Measurements from ENCODE around the gene MAP1S.

DNA sequence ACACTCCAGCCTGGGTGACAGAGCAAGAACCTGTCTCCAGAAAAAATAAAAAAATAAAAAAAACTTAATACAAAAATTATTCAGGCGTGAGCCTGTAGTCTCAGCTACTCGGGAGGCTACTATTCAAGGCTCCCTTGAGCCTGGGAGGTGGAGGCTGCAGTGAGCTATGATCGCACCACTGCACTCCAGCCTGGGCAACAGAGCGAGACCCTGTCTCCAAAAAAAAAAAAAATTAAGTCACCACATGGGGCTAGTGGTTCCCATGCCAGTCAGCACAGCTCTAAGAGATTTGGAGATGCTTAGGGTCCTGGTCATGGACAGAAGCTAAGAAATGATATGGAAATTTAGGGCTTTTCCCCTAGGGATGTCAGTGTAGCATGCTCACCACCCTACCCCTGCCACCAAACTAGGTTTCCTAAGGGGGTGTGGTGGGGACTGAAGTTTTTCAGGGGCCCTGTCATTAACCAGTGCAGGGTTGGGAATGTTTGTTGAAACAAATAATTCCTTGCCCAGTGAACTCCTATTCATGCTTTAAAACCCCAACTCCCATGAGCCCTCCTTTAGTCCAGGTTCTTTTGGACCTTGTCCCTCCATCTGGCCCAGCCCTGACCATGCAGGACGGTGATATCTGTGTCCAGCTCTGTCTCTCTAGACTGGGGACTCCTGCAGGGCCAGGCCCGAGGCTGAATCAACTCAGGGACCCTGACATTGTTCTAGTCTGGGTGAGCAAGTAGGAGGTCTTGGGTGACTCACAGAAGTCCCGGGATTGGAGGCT, 33.8 kb downstream of the MAP1S start:
- TF ChIP-seq, protein P1, sequence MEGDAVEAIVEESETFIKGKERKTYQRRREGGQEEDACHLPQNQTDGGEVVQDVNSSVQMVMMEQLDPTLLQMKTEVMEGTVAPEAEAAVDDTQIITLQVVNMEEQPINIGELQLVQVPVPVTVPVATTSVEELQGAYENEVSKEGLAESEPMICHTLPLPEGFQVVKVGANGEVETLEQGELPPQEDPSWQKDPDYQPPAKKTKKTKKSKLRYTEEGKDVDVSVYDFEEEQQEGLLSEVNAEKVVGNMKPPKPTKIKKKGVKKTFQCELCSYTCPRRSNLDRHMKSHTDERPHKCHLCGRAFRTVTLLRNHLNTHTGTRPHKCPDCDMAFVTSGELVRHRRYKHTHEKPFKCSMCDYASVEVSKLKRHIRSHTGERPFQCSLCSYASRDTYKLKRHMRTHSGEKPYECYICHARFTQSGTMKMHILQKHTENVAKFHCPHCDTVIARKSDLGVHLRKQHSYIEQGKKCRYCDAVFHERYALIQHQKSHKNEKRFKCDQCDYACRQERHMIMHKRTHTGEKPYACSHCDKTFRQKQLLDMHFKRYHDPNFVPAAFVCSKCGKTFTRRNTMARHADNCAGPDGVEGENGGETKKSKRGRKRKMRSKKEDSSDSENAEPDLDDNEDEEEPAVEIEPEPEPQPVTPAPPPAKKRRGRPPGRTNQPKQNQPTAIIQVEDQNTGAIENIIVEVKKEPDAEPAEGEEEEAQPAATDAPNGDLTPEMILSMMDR (IDR thresholded peaks at IDR 0.05; ENCODE audit: low read length), result no peak
- TF ChIP-seq EZH2 (optimal IDR thresholded peaks at IDR 0.05; ENCODE audit: low read depth, low read length), result no peak
